A549 treated with dexamethasone at 1 μM for 4 hours (cell line): Measurements from ENCODE around the gene EAF1. TPM values are rescaled to one million over a fixed set of nuclear protein-coding genes. Genes with fewer than 3 reads are reported as not detected.

Experiments used
- total RNA-seq: library from RNA; stranded (reverse); fragments of 200-300 nt; extraction: Qiagen RNA extraction; gene quantifications from 5 replicates; pipeline ENCODE4 v1.2.3, GENCODE V29; 2022

EAF1 gene
- 14.4 to 19.4 TPM (median 17.5 TPM) in 5 replicates for total RNA-seq

DNA sequence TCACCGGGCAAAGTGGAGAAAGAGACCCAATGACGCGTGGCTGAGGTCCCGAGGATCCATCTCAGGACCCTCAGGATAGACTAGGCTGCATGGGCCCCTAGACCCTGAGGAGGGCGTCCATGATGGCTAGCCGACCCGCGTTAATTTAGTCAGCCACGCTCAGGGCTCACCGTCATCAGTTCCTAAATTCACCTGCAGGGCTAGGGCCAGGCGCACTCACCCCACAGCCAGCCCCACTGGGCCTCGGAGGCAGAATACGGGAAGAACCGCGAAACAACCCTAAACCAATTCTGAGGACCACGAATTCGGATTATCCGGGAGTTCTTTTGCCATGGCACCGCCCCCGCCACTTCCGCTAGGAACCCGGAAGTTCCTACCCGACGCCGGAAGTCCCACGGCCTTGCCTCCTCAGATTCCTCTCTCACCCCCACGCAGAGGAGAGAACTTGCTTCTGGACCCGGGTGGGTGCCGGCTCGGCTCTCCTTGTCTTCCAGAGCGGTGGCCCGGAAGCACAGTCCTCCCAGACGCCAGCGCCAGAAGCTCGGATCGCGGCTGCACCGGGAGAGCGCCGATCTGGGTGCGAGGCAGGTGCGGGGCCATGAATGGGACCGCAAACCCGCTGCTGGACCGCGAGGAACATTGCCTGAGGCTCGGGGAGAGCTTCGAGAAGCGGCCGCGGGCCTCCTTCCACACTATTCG is at the start of gene EAF1, which contains the start of gene METTL6:
EAF1 (plus strand) TSS at position 417 of the 699 bp plus-strand sequence; CDS start at position 599, 182 bp downstream.
METTL6 (minus strand) TSS at position 363 of the 699 bp plus-strand sequence. CDS start 1,033 bp downstream, outside the sequence.

Other genes starting within 250 kb of the EAF1 start
- gene CAPN7, start 221.4 kb upstream of the EAF1 start, total RNA-seq = 23.5 to 29.0 TPM (median 28.2 TPM) in 5 replicates
- 14.6 to 16.0 TPM (median 15.7 TPM) in 5 replicates for gene SH3BP5, start 95.0 kb upstream of the EAF1 start, total RNA-seq
- 27.2 to 29.2 TPM (median 28.3 TPM) in 5 replicates for gene METTL6, start 54 bp upstream of the EAF1 start, total RNA-seq
- gene COLQ, start 94.1 kb downstream of the EAF1 start, total RNA-seq = 0.12 to 0.36 TPM (median 0.28 TPM) in 5 replicates
- gene HACL1, start 174.0 kb downstream of the EAF1 start, total RNA-seq = 23.7 to 30.2 TPM (median 23.8 TPM) in 5 replicates
- gene BTD, start 174.1 kb downstream of the EAF1 start, total RNA-seq = 14.4 to 17.4 TPM (median 14.6 TPM) in 5 replicates